HG02678 (cell line): Measurements from ENCODE around the gene ABCG1.
"Not testable (repeated sequence)": the region's sequence is repeated elsewhere in the genome, so short reads cannot be mapped to it uniquely, and the experiment has no call there.

Experiments used
- ATAC-seq: cut with Tn5 transposase; IDR thresholded peaks from one replicate; pipeline ENCODE4 v1.9.1; 2021; ENCODE audit warnings: mild to moderate bottlenecking, moderate library complexity; ENCODE audit not compliant: unreplicated experiment

Gene ABCG1

GRCh38 chr21:42218836-42219605 lies at the start of gene ABCG1:
Gene ABCG1 (plus strand): TSS chr21:42219140. CDS start chr21:42219263, 123 bp downstream.
- ATAC-seq, result no peak

DNA sequence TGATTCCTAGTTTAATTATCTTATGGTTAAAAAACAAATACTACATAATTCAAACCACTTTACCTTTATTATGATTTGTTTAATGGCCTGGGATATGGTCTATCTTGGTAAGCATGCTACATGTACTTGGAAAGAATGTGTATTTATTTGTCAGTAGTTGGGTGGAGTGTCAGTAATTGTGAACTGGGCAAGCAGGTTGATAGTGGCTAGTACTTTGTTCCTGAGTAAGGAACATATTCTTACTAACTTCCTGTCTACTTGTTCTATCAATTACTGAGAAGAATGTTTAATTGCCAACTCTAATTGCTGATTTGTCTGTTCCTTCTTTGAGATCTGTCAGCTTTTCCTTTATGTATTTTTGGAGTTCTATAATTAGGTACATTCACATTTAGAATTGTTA lies 49.2 kb upstream of the ABCG1 start:
- no peak for ATAC-seq

GRCh38 chr21:42171091-42172053 lies 47.6 kb upstream of the ABCG1 start:
- ATAC-seq, result no peak

DNA sequence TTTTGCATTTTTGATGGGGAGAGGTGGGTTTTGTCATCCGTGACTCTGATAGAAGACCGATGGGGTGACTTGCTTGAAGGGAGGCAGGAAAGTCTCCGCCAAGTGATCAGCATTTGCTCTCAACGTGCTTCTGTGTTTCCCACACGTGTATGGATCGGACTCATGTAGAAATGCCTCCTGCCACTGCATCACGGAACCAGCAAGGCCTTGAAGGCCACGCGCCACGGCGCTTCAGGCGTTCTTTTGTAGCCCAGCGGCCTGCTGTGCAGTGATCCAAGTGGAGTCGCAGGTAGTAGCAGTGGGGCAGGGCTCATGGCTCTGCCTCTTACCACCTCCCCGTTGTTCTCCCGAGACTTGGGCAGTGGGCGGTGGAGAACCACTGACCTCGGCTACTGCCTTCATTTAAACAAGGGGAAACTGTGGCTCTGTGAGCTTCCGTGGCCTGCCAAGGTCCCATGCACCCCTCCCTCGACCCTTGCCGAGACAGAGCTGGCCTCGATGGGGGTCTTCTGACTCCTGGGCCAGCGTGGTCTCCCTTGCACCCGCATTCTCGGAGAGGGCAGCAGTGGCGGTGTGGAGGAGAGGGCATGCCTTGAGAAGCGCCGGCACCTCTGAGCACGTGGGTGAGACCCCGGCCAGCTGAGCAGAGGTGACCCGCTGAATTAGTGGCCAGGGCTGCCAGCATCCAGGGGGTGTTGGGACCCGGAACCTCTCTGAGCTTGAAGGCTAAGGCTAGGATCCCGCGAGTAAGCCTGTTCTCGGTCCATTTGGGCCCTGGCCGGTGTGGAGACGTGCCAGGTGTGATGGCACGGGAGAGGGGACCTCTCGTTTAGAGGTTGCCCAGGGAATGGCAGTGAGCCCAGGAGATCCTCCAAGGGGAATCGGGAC lies 46.1 kb upstream of the ABCG1 start:
- ATAC-seq, result no peak

- ATAC-seq, result no peak
Observed at GRCh38 chr21:42174173-42174572, 44.8 kb upstream of the ABCG1 start.

DNA sequence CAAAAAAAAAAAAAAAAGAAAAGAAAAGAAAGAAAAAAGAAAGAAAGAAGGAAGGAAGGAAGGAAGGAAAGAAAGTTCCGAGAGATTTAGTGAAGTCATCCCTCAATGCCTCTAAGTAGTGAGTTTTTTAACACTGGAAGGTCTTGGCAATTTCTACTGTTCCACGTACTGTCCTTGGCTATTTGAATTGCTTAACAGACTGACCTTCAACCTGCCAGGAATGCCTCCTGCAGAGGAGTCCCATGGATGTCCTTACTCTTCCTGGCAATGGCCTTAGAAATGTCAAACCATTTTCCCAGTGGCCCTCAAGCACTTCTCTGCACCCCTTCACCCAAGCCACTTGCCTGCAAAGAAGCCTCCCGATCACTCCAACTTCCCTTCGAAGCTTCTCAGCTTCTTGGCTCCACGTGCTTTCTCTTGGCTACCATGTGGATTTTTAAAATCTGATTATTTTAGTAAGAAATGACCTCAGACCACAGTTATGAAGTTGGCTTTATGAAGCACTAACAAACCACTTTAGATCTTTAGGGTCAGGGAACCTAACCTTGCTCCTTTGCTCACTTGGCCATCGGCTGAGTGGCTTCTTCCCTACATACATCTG lies 43.7 kb upstream of the ABCG1 start:
- ATAC-seq, result no peak

DNA sequence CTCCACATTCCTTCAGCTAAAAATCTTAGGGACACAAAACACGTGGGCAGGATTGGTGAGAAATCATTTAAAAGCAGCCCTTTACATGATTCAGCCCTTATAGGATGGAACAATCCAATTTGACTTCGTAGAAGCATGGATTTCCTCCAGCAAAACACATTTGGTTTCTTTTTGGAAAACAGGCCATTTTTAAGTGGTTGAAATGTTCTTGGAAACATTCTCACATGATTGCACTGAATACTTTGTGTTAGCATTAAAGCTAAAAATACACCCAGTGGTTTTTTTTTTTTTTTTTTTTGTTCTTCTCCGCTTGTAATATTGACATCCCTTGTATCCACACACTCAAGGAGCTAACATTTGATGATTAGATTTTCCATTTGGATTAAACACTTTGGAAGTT lies 42.1 kb upstream of the ABCG1 start:
- ATAC-seq, result no peak

GRCh38 chr21:42179316-42179715 lies 39.6 kb upstream of the ABCG1 start:
- no peak for ATAC-seq

- ATAC-seq, result not testable (repeated sequence)
Observed at GRCh38 chr21:42180001-42180400, 38.9 kb upstream of the ABCG1 start.

- ATAC-seq, result no peak
Observed at GRCh38 chr21:42182713-42183371, 36.1 kb upstream of the ABCG1 start.

GRCh38 chr21:42183374-42184266 lies 35.3 kb upstream of the ABCG1 start:
- no peak for ATAC-seq

- ATAC-seq, result no peak
Observed at GRCh38 chr21:42186591-42186990, 32.3 kb upstream of the ABCG1 start.

DNA sequence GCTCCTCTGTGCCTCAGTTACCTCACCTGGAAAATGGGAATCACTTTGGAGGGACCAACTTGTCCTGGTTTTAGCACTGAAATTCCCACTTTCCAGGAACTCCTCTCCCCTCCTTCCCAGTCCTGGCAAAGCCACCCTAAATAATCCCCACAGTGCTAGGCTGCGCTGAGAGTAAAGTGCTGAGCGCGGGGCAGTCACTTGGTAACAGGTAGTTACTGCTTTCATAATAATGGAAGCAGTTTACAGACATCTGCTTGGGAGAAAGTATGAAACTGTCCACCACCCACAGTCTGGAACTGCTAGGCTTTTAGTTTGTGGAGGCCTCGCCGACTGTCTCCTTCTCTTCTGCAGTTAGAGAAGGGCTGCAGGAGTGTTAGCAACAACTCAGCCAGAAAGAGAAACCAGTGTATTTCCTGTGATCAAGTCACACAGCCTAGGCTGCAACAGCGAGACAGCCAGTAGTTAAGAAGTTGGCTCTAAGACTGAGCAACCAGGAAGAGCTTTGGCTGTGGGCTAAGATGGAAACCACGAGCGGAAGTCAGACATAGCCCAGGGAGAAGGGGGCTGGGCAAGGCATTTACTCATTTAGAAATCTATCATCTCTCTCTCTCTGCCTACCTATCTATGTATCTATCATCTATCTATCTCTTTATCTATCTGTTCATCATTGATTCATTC lies 30.8 kb upstream of the ABCG1 start:
- peak; percentile 95 for ATAC-seq

- no peak for ATAC-seq
Observed at GRCh38 chr21:42188663-42189062, 30.3 kb upstream of the ABCG1 start.

- no peak for ATAC-seq
Observed at GRCh38 chr21:42189431-42189830, 29.5 kb upstream of the ABCG1 start.

DNA sequence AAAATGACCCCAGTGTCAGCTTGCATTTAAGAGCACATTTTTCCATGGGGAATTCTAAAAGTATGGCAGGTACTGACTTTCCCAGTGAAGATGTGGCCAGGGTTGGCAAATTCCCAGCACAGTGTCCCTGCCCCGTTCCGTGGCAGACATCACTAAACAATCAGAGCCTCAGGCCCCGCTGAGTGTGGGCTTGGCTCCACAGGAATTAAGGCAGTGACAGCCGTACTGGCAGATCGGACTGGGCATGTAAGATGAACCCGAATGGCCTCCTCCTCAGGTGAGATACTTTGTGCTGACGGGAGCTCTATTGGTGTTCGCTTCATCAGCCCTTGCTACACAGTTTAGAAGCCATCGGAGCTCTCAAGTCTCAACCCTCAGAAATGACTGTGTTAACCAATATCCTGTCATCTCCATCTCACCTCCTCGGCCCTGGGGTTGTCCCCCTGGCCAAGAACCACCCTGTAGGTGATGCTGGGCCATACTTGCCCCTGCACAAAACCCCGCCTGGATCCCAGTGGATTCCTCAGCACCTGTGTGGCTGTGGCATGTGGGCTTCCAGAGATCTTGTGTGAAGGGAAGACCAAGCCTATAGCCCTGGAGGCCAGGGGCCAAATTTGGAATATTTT lies 29.0 kb upstream of the ABCG1 start:
- ATAC-seq, result no peak

DNA sequence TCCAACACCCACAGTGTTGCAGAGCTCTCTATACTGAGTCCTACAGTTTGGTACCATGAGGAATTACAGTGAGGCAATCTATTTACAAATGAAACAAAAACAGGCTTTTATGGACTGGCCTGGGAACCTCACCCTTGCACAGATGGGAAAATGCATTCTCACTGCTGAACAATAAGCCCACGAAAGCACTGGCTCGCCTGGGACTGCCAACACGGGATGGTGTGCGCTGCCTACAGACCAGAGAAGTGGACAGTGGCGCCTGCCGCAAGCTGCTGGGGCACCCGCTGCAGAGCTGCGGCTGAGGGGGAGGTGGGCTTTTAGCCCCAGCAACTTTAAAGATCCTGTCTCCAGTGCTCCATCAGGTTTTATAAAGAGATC lies 28.5 kb upstream of the ABCG1 start:
- no peak for ATAC-seq

DNA sequence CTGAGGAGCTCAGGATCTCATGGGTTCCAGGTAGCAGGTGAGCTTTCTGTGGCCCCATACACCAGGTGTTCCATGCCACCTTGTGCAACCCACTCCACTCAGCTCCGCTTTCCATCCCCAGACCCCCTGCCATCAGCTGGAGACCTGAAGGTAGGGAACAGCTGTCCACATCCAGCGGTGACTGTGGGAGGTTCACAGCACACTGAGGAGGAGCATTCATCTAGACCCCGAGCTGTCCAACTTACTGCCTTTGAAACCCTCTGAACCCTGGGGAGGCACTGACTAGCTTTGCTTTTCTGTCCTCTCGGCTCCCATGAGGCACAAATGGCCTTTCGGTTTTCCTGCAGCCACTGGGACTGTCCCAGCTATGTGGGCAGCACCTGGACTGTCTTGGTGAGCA lies 27.9 kb upstream of the ABCG1 start:
- ATAC-seq, result no peak
